PFSK-1 (cell line): ENCODE measurements around the gene SUGT1.

Source experiments
- FOXP2 ChIP-seq: optimal IDR thresholded peaks from 2 replicates; pipeline ENCODE3; 2011; ENCODE audit warnings: borderline replicate concordance, control low read depth, inconsistent platforms; ENCODE audit not compliant: insufficient read depth; ENCODE audit errors: extremely low read length, extremely low read depth
- POLR2AphosphoS5 ChIP-seq: IDR thresholded peaks from 2 replicates; pipeline ENCODE4 v1.6.1; 2012; ENCODE audit warnings: low read depth, mild to moderate bottlenecking, control low read depth, low read length, moderate library complexity
- SIN3A ChIP-seq: IDR thresholded peaks from 2 replicates; pipeline ENCODE4 v1.6.1; 2012; ENCODE audit warnings: mild to moderate bottlenecking, low read length, moderate library complexity, borderline replicate concordance; ENCODE audit not compliant: insufficient read depth
- TAF1 ChIP-seq: IDR thresholded peaks from 2 replicates; pipeline ENCODE4 v1.6.1; 2012; ENCODE audit warnings: low read length, control low read depth, borderline replicate concordance; ENCODE audit not compliant: insufficient read depth

GRCh38 chr13:52695856-52696255, 43.2 kb downstream of the SUGT1 start:
- TF ChIP-seq SIN3A (no peak), POLR2AphosphoS5 (no peak), TAF1 (no peak), FOXP2 (no peak)
